ENCODE data around the gene MSX1.

GRCh38 chr4:4866866-4867374 lies 7.5 kb downstream of the MSX1 start:
- TF ChIP-seq, protein P1, sequence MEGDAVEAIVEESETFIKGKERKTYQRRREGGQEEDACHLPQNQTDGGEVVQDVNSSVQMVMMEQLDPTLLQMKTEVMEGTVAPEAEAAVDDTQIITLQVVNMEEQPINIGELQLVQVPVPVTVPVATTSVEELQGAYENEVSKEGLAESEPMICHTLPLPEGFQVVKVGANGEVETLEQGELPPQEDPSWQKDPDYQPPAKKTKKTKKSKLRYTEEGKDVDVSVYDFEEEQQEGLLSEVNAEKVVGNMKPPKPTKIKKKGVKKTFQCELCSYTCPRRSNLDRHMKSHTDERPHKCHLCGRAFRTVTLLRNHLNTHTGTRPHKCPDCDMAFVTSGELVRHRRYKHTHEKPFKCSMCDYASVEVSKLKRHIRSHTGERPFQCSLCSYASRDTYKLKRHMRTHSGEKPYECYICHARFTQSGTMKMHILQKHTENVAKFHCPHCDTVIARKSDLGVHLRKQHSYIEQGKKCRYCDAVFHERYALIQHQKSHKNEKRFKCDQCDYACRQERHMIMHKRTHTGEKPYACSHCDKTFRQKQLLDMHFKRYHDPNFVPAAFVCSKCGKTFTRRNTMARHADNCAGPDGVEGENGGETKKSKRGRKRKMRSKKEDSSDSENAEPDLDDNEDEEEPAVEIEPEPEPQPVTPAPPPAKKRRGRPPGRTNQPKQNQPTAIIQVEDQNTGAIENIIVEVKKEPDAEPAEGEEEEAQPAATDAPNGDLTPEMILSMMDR (IDR thresholded peaks at IDR 0.05; ENCODE audit: low read depth, low read length) = no peak
- TF ChIP-seq EZH2phosphoT487 (IDR thresholded peaks at IDR 0.05; ENCODE audit: low read depth) = no peak

Measured in OCI-LY3 (cell line).